HepG2 (cell line): ENCODE results near the gene KIAA0232. TPM values are rescaled to one million over a fixed set of nuclear protein-coding genes. Genes with fewer than 3 reads are reported as not detected.
A peak's percentile ranks its signal among the peaks of the same experiment; 100 is the strongest.

Source experiments
- CHD2 ChIP-seq: IDR thresholded peaks from 2 replicates; pipeline ENCODE4 v1.6.1; 2011; ENCODE audit warnings: low read depth, low read length, improper control_type of control experiment
- HNRNPH1 ChIP-seq: fragments of 200-400 bp; formaldehyde crosslinking; optimal IDR thresholded peaks from 2 replicates; pipeline ENCODE3; 2017; ENCODE audit warnings: mild to moderate bottlenecking, low read depth, low read length
- HOXA3 ChIP-seq: sonication (generic); formaldehyde crosslinking; IDR thresholded peaks from 2 replicates; pipeline ENCODE4 v1.5.0; 2020; ENCODE audit warnings: missing genetic modification reagents
- LRRFIP1 ChIP-seq: sonication (generic); formaldehyde crosslinking; conservative IDR thresholded peaks from 2 replicates; pipeline ENCODE4 v1.4.0; 2020; ENCODE audit warnings: missing genetic modification reagents
- MAF1 ChIP-seq: sonication (generic); formaldehyde crosslinking; IDR thresholded peaks from 2 replicates; pipeline ENCODE4 v1.5.0; 2020; ENCODE audit warnings: missing genetic modification reagents, borderline replicate concordance
- MAFK ChIP-seq, 2 experiments: IDR thresholded peaks in 1 of 2; conservative IDR thresholded peaks in 1 of 2; 2 replicates each; pipeline ENCODE4 v1.6.1; 2011; ENCODE audit warnings: improper control_type of control experiment in 2 of 2, low read length in 2 of 2
- MNT ChIP-seq: fragments of 450-650 bp; IDR thresholded peaks from 2 replicates; pipeline ENCODE4 v1.6.1; 2016
- NR1H2 ChIP-seq: sonication (generic); formaldehyde crosslinking; IDR thresholded peaks from 2 replicates; pipeline ENCODE4 v1.8.1; 2022; ENCODE audit warnings: low read depth, missing genetic modification reagents, borderline replicate concordance
- SOX13 ChIP-seq, 3 experiments: fragments of 450-650 bp in 1 of 3; sonication (generic) in 1 of 3; formaldehyde crosslinking in 1 of 3; IDR thresholded peaks in 2 of 3; conservative IDR thresholded peaks in 1 of 3; 2 replicates each; pipeline versions ENCODE4 v1.5.0 to v1.6.1; 2016 to 2020; ENCODE audit warnings: antibody characterized with exemption in 1 of 3, mild to moderate bottlenecking in 1 of 3, missing compliant biosample characterization in 1 of 3, missing genetic modification reagents in 1 of 3, moderate library complexity in 1 of 3
- TAF15 ChIP-seq: fragments of 200-400 bp; formaldehyde crosslinking; IDR thresholded peaks from one replicate; pipeline ENCODE4 v1.6.1; 2018; ENCODE audit warnings: mild to moderate bottlenecking, low read depth, low read length; ENCODE audit not compliant: poor library complexity, severe bottlenecking
- TBX2 ChIP-seq: sonication (generic); formaldehyde crosslinking; IDR thresholded peaks from 2 replicates; pipeline ENCODE4 v1.5.0; 2020; ENCODE audit warnings: missing genetic modification reagents, mild to moderate bottlenecking, borderline replicate concordance
- U2AF2 ChIP-seq: fragments of 200-400 bp; formaldehyde crosslinking; IDR thresholded peaks from 2 replicates; pipeline ENCODE4 v1.6.1; 2017; ENCODE audit warnings: low read depth, mild to moderate bottlenecking, low read length
- ZBTB2 ChIP-seq: sonication (generic); formaldehyde crosslinking; IDR thresholded peaks from 2 replicates; pipeline ENCODE4 v1.8.0; 2022; ENCODE audit warnings: low read depth, missing genetic modification reagents
- ZNF207 ChIP-seq: fragments of 450-650 bp; IDR thresholded peaks from 2 replicates; pipeline ENCODE4 v1.6.1; 2016; ENCODE audit warnings: antibody characterized with exemption, borderline replicate concordance
- ZNF569 ChIP-seq: sonication (generic); formaldehyde crosslinking; IDR thresholded peaks from 2 replicates; pipeline ENCODE4 v1.5.0; 2020; ENCODE audit warnings: mild to moderate bottlenecking, missing genetic modification reagents, moderate library complexity, borderline replicate concordance
- ZNF746 ChIP-seq: sonication (generic); formaldehyde crosslinking; IDR thresholded peaks from 2 replicates; pipeline ENCODE4 v1.8.0; 2022; ENCODE audit warnings: mild to moderate bottlenecking, missing genetic modification reagents
- ZNF773 ChIP-seq: sonication (generic); formaldehyde crosslinking; IDR thresholded peaks from 2 replicates; pipeline ENCODE4 v1.4.0; 2020; ENCODE audit warnings: missing genetic modification reagents, borderline replicate concordance
- polyA plus RNA-seq, 8 experiments: library from polyadenylated mRNA; depleted of rRNA in 3 of 8; stranded (reverse) in 7 of 8; unstranded in 1 of 8; fragments of >200 nt; fragmentation: Illumina TruSeq in 4 of 8; extraction: Trizol in 4 of 8; gene quantifications; 2 replicates each; pipeline versions ENCODE4 v1.2.1 to v1.2.3, GENCODE V29; 2011 to 2016; ENCODE audit warnings: low read depth in 4 of 8, missing spikeins in 1 of 8, mixed read lengths in 1 of 8; ENCODE audit not compliant: insufficient read depth in 1 of 8
- total RNA-seq, 5 experiments: library from RNA; depleted of rRNA; stranded (reverse); fragments of >200 nt; fragmentation: Illumina TruSeq; extraction: Trizol; gene quantifications; 2 replicates each; pipeline ENCODE4 v1.2.3, GENCODE V29; 2016; ENCODE audit warnings: low read depth in 1 of 5
- TF ChIP-seq, protein P1 (sequence below): sonication (generic); formaldehyde crosslinking; IDR thresholded peaks from 2 replicates; pipeline ENCODE4 v1.8.0; 2022; ENCODE audit warnings: missing genetic modification reagents, mild to moderate bottlenecking, inconsistent platforms, borderline replicate concordance
- TF ChIP-seq, protein P2 (sequence below): sonication (generic); formaldehyde crosslinking; IDR thresholded peaks from 2 replicates; pipeline ENCODE4 v1.4.0; 2020; ENCODE audit warnings: missing genetic modification reagents

The KIAA0232 gene
- total and polyA plus RNA-seq, 2 of the 13 experiments (the other 11 are each of a cell fraction or from before 2014, with no cell fraction given), result 7.8 to 17.1 TPM

- TF ChIP-seq MAFK (conservative IDR thresholded peaks at IDR 0.05 in 1 of 2, IDR thresholded peaks at IDR 0.05 in 1 of 2; ENCODE audit: low read length in 2 of 2), result no peak
- peak; percentile 86; the same call in 1 of the 2 replicates for TF ChIP-seq HOXA3 (CRISPR knock-in tag)
- TF ChIP-seq, protein P1, sequence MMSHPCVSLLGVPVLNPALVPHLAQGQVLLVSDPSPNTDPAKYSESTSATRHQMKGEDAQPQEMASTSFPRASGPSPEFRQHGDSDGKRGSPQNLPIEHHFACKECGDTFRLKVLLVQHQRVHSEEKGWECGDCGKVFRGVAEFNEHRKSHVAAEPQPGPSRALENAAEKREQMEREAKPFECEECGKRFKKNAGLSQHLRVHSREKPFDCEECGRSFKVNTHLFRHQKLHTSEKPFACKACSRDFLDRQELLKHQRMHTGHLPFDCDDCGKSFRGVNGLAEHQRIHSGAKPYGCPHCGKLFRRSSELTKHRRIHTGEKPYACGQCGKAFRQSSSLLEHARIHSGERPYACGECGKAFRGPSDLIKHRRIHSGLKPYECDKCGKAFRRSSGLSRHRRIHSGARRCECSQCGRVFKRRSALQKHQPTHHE, result no peak
- no peak for TF ChIP-seq SOX13 (IDR thresholded peaks at IDR 0.05)
- TF ChIP-seq SOX13 (CRISPR knock-in tag; conservative IDR thresholded peaks at IDR 0.05 in 1 of 2, IDR thresholded peaks at IDR 0.05 in 1 of 2), result peak in 1 of 2 experiments; percentile 62; a peak in 1 of 4 replicates
- TF ChIP-seq U2AF2, result no peak
- no peak for TF ChIP-seq TAF15
- no peak for TF ChIP-seq ZNF207
- TF ChIP-seq, protein P2, sequence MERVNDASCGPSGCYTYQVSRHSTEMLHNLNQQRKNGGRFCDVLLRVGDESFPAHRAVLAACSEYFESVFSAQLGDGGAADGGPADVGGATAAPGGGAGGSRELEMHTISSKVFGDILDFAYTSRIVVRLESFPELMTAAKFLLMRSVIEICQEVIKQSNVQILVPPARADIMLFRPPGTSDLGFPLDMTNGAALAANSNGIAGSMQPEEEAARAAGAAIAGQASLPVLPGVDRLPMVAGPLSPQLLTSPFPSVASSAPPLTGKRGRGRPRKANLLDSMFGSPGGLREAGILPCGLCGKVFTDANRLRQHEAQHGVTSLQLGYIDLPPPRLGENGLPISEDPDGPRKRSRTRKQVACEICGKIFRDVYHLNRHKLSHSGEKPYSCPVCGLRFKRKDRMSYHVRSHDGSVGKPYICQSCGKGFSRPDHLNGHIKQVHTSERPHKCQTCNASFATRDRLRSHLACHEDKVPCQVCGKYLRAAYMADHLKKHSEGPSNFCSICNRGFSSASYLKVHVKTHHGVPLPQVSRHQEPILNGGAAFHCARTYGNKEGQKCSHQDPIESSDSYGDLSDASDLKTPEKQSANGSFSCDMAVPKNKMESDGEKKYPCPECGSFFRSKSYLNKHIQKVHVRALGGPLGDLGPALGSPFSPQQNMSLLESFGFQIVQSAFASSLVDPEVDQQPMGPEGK (CRISPR knock-in tag), result peak; percentile 83
- peak; percentile 23; the same call in 1 of the 2 replicates for TF ChIP-seq ZNF773 (CRISPR knock-in tag)
- TF ChIP-seq ZNF746 (CRISPR knock-in tag), result peak; percentile 60
- peak; percentile 86 for TF ChIP-seq CHD2
- peak; percentile 58 for TF ChIP-seq TBX2 (CRISPR knock-in tag)
- TF ChIP-seq LRRFIP1, result no peak
- TF ChIP-seq NR1H2 (CRISPR knock-in tag), result no peak
- no peak for TF ChIP-seq MNT
- TF ChIP-seq HNRNPH1, result no peak
- no peak for TF ChIP-seq MAF1 (CRISPR knock-in tag)
- TF ChIP-seq ZNF569, result no peak
- TF ChIP-seq ZBTB2 (CRISPR knock-in tag), result peak; percentile 96
Measured at GRCh38 chr4:6782147-6782845, at the start of gene KIAA0232 (continued).
